Stimulated activated CD4-positive, alpha-beta T cell treated with anti-CD3 and anti-CD28 coated beads, Interleukin-12 subunit alpha, Interleukin-12 subunit beta, amount 100 ng/mL, for 4 hours (primary cell): ENCODE data around the gene SMYD3.
A peak's percentile ranks its signal among the peaks of the same experiment; 100 is the strongest.

Experiments
- DNase-seq: peaks from one replicate; pipeline ENCODE4 v3.0.0-alpha.2; 2020

The SMYD3 gene

DNA sequence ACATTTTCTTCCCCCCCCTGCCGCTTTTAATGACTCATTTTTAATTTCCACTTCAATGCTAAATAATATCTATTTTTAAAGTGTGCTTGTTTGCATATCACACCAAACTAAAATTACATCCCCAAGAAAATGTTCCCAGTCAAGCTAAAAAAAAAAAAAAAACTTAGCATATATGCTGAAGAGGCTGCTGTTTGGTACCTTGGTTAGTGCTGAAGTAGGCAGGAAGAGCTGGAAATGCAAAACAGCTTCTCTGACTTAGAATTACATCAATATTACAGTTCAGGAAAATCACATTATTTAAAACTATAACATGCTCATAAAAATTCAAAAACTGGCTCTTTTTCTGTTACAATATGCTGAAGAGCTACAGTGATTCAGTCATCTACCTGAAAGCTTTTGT lies 372.3 kb downstream of the SMYD3 start:
- no peak for DNase-seq

- DNase-seq, result no peak
Observed at GRCh38 chr1:246131095-246131494, 376.0 kb downstream of the SMYD3 start.

GRCh38 chr1:246128494-246129069 lies 378.5 kb downstream of the SMYD3 start:
- no peak for DNase-seq

GRCh38 chr1:246126580-246126979 lies 380.5 kb downstream of the SMYD3 start:
- no peak for DNase-seq

DNA sequence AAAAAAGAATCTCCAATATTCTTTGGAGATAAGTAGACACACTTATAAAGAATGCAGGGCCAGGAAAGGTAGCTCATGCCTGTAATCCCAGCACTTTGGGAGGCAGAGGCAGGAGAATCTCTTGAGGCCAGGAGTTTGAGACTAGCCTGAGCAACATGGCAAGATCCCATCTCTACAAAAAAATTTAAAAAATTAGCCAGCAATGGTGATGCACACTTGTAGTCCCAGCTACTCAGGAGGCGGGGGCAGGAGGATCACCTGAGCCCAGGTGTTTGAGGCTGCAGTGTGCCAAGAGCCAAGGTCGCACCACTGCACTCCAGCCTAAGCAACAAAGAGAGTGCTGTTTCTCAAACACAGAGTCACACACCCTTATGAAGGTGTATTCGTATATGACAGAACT lies 385.0 kb downstream of the SMYD3 start:
- DNase-seq, result no peak

DNA sequence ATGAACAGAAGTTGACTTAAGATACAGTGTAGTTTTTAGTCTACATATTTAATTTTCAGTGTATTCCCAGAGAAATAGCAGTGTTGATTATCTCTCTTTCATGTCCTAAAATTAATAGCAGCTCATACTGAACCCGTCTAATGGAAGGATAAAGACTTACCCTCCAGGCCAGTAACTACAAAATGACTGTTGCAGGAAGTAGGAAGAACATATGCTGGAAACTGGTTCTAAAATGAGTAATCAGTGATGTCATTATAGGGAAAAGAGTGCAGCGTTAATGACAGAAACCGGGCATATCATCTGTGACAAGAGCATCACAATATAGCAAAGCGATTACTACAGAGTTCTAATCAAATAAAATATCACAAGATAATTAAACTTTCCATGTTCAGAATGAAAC lies 385.5 kb downstream of the SMYD3 start:
- no peak for DNase-seq

- peak; percentile 4 for DNase-seq
Observed at GRCh38 chr1:246117066-246117791, 389.9 kb downstream of the SMYD3 start.

DNA sequence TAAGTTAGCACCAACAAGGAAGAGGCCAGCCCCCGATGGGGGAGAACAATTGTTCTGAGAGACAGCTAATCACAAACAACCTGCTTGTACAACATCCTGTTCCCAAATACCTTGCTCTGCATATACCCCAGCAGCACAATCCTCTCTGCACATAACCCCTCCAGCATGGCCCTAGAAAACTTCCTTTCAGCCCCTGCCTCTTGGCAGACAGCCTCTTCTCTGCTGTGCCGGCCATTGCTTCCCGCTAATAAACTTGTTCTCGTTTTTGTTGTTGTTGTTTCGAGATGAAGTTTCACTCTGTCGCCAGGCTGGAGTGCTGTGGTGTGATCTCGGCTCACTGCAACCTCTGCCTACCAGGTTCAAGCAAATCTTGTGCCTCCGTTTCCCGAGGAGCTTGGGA lies 392.7 kb downstream of the SMYD3 start:
- DNase-seq, result no peak

DNA sequence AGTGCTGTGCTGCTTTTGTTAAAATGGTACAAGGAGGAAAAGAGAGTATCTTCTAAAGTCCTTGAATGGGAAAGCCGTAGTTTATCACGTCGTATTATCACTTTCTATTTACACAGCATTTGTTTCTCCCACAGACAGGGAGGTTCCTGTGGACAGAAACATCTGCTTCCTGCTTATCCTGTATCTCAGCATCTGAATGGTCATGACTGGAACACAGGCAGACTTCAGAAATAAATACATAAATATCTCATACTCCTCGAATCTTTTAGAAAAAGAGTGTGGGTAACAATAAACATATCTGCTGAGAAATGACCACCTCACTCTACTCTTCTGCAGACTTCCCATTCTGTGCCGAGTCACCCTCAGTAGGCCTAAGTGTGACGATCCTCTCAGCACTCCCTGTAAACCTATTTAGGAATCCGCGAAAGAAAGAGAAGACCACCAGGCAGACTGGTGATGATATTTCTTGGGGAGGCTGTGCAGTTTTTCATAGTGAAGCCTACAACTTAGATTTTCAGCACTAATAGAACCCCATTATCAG lies 393.5 kb downstream of the SMYD3 start:
- DNase-seq, result no peak

- no peak for DNase-seq
Observed at GRCh38 chr1:246111570-246111969, 395.5 kb downstream of the SMYD3 start.

DNA sequence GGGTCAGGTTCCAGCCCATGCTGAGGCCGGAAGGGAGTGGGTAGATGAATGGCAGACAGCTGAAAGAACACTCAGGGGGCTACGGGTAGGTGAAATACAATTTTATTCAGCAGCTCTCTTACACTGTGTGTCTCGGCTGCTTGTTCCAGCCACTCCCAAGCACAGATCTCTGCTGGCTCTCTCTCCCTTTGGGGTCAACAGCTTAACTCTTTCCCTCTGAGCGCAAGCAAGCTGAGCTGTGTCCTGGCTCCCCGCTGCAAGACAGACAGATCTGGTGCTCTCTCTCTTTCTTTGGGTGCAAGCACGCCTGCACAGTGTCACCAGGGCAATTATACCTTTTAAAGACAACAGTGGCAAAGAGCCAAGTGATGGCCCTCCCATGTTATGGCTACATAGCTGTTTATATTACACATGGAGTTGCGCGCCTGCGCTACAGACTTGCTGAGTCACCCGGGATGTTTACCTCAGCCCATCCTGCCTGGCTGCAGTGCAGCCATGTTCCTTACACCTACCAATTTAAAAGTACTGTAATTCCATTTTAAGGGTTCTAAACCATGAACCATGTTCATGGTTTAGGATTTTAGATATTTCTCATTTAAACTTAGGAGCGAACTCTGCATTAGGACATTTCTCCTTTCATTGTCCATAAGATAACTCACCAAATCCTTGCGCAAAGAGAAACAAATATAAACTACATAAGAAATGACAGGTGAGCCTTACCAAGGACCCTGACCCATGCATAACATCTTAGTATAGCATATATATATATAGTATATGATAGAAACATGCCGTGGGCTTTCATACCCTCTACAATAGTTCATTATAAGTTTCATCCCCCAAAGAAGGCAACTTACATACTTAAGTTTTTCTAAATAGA lies 396.5 kb downstream of the SMYD3 start:
- DNase-seq, result no peak

- DNase-seq, result no peak
Observed at GRCh38 chr1:246108278-246108925, 398.7 kb downstream of the SMYD3 start.

- DNase-seq, result no peak
Observed at GRCh38 chr1:246107516-246108277, 399.4 kb downstream of the SMYD3 start.

DNA sequence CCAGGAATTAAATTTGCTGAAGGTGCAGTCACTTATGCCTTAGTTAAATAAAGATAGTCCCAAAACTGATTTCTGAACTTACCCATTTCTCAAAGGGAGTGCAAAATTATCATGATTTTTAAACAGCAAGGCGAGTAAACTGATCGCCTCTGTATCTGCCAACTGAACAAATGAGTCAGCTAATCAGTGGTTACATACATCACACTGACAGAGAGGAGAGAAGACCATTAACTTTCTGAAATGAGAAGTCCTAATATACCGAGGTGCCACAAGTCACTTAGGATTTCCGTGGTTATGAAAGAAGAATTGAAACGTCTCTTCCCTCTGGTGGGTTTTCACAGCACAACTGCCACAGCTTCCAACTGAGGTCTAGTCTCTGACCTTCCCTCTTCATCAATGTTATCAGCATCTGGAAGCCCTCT lies 400.7 kb downstream of the SMYD3 start:
- no peak for DNase-seq

- DNase-seq, result no peak
Observed at GRCh38 chr1:246104927-246105326, 402.2 kb downstream of the SMYD3 start.

DNA sequence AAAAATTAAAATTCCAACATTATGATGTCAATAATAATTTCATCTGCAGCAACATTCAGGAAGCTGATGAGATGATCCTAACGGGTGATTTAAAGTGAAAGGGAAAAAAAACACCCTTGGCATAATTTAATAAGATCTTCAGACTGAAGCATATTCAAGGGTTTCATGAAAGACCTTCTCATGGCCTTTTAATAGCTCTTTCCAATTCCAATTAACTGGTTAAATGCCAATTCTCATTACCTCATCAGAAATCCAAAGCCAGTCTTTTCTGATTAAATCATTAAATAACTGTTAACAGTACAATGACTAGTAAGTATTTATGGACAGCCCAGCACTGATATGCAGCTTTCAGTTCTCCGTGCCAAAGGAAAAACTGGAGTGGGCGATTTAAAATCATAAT lies 407.5 kb downstream of the SMYD3 start:
- DNase-seq, result no peak

DNA sequence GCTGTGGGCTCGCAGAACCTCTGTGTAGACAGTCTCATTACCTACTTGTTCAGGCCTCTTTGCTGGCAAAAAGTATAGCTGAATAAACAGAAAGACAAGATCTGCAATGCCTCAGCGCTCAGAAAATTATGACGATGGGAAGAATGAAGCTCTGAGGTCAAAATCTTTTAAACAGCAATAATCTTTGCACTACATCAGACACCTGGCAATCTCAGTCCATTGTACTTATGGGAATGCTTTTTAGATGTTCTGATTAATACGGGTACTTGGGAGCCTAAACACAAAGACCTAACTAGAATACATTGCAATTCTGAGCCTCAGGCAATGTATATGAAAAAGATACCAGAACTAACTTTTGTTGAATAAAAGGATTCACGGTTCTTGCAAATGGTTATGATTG lies 410.7 kb downstream of the SMYD3 start:
- DNase-seq, result no peak

DNA sequence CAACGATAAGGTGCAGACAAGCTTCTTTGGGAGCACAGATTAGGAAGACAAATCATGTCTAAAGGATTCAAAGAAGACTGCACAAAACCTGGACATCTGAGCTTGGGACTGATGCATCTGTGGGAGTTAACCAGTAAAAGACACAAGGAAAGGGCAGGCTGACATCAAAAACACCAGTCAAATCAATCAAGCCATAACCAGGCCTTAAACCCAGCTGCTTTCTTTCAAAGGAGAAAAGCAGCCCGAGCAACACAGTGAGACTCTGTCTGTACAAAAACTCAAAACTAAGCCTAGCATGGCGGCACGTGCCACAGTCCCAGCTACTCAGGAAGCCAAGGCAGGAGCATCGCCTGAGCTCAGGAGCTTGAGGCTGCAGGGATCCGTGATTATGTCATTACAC lies 411.6 kb downstream of the SMYD3 start:
- DNase-seq, result no peak

DNA sequence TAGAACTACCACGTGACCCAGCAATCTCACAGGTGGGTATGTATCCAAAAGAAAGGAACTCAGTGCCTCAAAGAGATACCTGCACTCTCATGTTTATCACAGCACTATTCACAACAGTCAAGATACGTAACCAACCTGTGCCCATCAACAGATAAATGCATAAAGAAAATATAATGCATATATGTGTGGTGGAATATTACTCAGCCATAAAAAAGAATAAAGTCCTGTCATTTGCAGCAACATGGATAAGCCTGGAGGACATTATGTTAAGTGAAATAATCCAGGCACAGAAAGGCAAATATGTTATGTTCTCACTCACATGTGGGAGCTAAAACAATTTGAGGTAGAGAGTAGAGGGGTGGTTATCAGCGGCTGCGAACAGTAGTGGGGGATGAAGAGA lies 413.8 kb downstream of the SMYD3 start:
- no peak for DNase-seq

- no peak for DNase-seq
Observed at GRCh38 chr1:246092136-246092535, 414.9 kb downstream of the SMYD3 start.

- DNase-seq, result no peak
Observed at GRCh38 chr1:246091477-246091876, 415.6 kb downstream of the SMYD3 start.

DNA sequence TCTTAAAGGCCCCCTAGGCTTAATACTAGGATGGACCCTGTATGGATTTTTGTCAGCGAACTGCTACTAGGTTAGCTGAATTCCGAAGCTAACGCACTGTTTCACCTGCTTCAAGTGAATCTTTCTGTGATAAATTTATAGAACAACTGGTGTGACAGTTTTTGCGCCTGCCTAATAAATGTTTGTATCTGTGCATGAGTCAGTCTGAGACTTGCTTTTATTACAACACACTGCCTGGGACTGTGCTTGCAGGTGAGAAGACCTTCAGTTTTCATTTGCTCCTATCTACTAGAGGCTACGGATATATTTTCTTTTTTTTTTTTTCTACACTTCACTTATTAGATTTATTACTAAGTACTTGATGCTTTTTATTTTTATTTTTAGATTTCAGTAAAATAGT lies 420.9 kb downstream of the SMYD3 start:
- no peak for DNase-seq
